Loucy (cell line): ENCODE results near the gene CNOT4.

Experiments
- CTCF ChIP-seq: fragments of 200-600 bp; sonication (generic); conservative IDR thresholded peaks from 2 replicates; pipeline ENCODE4 v1.5.1; 2014; ENCODE audit warnings: mild to moderate bottlenecking, antibody characterized with exemption, low read length
- EZH2phosphoT487 ChIP-seq: fragments of 200-600 bp; IDR thresholded peaks from 2 replicates; pipeline ENCODE4 v1.6.1; 2018; ENCODE audit warnings: antibody characterized with exemption, mild to moderate bottlenecking, moderate library complexity, borderline replicate concordance

GRCh38 chr7:135489791-135490190, 20.1 kb downstream of the CNOT4 start:
- TF ChIP-seq CTCF (no peak), EZH2phosphoT487 (no peak)
